ENCODE data around the gene ENTHD1.

The ENTHD1 gene

DNA sequence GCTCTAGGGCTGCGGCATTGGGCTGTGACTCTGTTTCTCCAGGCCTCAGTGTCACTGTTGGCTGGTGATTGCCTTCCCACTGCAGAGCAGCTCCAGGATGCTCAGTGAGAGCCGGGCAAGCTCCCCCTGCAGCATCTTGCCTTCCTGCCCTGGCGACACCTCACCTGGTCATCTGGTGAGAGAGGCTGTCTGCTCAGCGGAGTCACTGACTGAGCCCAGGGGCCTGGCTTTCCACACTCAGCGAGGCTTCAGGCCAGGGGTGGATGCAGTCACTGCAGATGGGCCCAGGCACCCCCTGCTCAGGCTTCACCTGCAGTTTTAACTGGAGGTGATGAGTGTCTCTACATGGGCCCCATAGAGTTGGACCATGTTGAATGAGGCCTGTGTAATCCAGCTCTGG is 186.2 kb downstream of the ENTHD1 start:
- DNase-seq, result no peak

DNA sequence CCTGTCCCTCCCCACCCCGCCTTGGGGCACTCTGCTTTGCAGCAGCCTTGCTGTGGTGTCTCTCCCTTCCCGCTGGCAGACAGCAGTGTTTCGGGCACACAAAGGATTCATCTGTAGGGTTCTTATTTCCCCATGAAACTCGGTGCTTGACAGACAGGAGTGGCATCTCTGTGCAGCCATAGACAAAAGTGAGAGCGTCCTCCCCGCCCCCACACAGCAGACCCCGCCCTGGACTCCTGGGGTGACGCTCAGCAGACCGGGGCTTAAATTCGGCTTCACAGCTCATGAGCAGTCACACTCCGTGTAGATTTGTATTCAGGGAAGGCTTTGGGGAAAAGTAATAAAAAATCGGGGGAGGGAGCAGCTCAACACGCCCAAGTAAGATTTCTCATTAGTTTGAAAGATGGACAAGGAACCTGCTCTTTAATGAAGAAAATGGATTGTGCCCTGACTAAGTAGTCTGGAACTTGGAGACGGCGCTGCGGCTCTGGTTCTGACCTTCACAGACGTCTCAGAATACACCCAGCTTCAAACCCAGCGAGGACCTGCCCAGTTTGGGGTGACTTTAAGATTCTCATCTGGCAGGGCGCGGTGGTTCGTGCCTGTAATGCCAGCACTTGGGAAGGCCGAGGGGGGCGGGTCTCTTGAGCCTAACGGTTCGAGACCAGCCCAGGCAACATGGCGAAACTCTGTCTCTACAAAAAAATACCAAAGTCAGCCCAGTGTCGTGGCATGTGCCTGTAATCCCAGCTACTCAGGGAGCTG is 187.0 kb downstream of the ENTHD1 start:
- no peak for DNase-seq

DNA sequence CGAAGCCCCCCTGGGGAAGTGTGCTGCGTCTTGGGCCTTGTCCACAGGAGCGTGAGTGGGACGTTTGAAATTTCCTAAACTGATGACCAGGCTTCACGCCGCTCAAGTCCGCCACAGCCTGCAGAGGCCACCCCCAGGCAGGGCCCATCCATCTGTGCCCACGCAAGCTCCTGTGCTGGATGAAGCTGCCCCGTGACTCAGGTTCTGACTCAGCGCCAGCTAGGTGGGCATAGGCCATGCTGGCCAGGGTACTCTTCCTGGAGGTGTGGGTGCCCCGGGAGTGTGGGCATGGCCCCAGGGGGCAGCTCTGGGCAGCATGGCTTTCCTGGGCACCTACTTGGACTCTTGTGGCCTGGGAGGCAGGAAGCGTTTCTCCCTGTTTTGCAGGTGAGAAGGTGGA is 188.2 kb downstream of the ENTHD1 start:
- DNase-seq, result no peak

DNA sequence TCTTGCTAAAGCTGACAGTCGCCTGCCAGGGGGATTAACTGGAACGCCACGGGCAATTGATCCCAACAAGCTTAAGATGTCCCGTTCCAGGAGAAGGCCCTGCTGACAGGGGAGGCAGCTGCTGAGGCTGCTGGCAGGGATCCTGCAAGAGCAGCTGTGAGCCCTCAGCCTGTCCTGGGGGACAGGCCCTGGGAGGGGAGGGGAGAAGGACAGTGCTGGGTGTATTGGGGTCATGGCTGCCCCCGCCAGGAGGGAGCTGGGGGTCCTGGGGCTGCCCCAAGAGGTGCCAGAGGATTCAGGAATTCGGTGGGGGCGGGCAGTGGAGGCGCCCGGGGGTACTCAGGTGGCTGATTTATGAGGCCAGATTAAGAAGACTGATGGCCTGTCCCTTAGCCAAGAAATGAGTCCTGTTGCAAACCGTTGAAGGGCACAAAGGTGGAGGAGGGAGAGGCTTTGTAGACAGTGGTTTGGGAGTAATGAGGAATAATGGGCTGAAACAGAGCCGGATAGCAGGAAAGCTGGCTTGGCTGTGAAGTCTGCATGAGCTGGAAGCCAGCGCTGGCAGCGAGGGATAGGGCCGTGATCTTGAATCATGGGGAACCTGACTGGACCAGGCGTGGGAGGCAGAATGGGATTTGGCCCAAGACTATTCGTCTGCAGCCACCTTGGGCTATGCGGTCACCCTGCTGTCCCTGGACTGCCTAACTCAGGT is 189.5 kb downstream of the ENTHD1 start:
- DNase-seq, result no peak

DNA sequence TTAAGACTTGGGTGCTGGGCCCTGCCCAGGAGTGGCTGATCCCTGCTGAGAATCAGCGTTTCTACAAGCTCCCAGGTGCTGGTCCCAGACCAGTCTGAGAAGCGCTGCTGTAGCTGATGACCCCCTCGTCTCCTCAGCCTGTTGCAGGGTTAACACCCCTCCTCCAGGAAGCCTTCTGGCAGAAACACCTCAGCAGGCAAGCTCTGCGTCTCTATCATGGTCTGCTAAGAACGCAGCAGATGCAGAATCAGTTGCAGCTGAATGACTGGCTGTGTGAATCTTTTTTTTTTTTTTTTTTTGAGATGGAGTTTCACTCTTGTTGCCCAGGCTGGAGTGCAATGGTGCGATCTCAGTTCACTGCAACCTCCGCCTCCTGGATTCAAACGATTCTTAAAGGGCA is 190.5 kb downstream of the ENTHD1 start:
- DNase-seq, result no peak

DNA sequence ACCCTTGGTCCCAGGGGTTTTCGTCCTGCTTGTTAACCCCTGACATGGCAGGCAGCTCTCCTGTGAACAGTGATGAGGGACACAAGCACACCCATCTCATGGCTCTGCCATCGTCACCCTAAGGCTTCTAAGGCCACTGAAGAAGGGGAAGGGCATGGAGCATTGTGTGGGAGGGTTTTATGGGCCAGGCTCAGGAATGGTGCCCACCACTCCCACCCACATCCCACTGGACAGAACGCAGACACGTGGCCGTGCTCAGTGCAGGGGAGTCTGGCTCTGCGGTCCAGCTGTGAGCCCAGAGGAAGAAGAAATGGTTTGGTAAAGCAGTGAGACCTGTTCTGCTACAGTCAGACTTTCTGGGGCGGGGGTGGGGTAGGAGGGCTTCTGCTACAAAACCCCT is 193.0 kb downstream of the ENTHD1 start:
- no peak for DNase-seq

DNA sequence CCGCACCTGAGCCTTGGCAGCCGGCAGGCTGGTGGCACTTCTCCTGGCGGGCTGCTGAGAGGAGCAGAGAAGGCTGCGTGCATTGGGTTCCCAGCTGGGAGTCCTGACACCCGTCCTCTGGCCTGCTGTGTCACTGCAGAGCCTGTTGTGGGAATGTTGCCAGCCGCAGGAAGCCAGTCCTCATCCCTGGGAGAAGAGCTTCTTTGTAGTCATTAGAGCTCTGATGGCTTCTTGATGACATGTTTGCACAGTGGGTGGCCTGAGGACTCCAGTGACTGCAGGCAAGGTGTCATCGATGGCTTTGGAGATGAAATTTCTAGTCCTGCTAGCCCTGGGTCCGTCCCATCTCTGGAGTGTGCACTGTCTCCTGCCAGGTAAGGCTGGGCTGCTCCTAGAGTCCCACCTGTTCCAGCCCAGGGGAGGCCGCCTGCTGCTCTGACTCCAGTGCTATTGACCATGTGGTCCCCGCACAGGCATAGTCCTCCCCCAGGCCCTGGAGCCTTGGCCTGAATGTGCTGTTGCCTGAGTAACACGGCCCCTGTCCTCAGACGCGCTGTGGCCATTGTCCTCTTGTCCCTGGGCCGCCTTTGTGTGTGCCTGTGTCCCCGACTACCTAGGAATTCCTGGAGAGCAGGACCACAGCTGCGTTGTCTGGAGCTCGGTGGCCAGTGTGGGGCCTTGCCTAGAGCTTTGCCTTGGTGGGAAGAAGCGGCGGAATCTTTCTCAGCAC is 193.8 kb downstream of the ENTHD1 start:
- no peak for DNase-seq

DNA sequence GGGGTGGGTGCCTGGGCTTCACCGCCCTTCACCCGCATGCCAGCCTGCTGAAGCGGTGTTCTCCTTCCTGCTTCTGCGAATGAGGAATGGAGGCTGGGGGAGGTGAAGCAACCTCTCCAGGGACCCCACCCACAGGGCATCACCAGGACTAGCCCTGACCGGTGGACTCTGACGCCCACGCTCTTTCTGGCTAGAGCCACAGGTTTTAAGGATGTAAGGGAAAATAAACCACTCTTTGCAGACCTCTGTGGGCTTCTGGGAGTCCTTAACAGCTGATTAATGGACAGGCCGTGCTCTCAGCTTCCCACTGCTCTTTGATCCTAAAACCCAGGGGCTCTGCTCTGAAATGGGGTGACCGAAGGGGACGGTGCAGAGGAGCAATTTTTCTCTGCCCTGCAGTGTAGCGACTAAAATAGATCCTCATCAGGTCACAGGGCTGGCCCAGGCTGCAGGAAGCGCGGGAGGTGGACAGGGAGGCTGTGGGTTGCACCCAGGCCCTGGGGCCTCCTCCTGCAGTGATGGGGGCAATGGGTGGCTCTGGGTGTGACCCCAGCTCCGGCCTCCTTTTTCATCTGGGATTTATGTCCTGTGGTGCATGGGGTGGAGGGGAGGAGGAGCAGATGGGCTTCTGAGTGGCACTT is 195.7 kb downstream of the ENTHD1 start:
- DNase-seq, result no peak

DNA sequence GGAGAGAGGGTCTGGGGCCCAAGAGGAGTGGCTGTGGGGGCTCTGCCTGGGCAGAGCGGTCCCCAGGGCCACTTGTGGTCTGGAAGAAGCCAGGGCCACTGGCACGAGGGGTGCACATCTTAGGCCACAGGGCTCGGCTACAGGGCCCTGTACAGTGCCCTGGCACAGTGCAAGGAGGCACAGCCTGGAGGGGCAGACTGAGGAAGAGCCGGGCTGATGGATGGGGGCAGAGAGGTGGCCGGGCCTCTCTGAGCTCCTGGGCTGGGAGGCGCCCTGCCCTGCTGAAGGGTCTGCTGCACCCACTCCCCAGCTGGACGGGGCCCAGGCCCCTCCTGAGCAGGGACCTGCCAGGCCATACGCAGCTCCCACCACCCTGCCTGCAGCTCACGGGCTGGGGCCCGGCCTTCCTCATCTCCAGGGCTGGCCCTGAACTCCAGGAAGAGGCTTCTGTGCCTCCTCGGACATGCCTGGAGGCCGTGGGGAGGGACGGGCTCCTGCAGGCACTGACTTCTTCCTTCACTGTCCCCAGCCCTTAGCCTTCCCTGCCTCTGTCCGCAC is 199.5 kb downstream of the ENTHD1 start:
- no peak for DNase-seq

Measured in NCI-H1105 treated with DMSO at 0.1 percent for 48 hours (cell line).